Posterior cingulate gyrus (tissue), 11 donors: ENCODE measurements around the gene TMEM11.
"Not testable (repeated sequence)": the region's sequence is repeated elsewhere in the genome, so short reads cannot be mapped to it uniquely, and the experiment has no call there.

Experiments used
- DNase-seq, 10 donors: peaks; one replicate each; pipeline versions ENCODE4 v3.0.0 to v3.0.0-alpha.2; 2020 to 2021; ENCODE audit warnings: mixed read lengths in 3 of 10
- intact Hi-C: fragments of 100-400 bp; cut with DNase I; formaldehyde crosslinking; loops from one replicate; pipeline ENCODE4 v1.15.1; 2023

The TMEM11 gene

DNA sequence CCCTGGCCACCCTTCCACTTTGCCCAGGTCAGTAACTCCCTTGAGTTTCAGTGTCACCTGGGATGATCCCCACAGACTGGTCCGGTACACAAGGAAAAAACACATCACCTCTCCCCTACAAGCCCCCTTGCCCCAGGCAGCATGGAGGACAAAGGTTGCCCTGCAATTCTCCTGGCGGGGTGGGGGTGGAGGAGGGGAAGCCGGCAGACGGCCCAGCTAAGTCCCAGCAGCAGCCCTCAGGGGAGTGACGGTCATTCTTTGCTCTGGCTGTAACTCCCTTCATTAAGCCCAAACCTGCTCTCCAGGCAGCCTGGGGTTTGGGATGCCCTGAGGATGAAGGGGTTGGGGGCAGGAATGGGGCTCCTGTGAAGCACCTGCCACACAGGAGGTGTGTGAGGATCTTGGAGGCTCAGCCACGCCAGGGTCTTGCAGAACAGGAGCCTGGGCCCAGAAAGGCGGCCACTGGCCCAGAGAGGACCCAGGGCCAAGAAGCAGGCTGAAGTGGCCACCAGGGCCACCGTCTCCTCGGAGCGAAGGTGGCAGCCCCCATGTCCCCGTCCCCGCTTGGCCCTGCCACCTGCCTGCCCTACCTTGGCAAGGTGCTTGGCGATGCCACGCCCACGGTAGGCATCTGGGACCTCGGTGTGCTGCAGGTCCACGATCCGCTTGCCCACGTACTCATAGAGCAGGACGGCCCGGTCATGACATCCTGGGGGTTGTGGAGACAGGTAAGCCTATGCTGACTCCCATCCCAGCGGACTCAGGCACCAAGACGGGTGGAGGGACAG, 29.7 kb upstream of the TMEM11 start:
- DNase-seq = peak in 3 of 10 donors; percentile 31 to 80 (median 39)
- intact Hi-C loops = no loop called here

DNA sequence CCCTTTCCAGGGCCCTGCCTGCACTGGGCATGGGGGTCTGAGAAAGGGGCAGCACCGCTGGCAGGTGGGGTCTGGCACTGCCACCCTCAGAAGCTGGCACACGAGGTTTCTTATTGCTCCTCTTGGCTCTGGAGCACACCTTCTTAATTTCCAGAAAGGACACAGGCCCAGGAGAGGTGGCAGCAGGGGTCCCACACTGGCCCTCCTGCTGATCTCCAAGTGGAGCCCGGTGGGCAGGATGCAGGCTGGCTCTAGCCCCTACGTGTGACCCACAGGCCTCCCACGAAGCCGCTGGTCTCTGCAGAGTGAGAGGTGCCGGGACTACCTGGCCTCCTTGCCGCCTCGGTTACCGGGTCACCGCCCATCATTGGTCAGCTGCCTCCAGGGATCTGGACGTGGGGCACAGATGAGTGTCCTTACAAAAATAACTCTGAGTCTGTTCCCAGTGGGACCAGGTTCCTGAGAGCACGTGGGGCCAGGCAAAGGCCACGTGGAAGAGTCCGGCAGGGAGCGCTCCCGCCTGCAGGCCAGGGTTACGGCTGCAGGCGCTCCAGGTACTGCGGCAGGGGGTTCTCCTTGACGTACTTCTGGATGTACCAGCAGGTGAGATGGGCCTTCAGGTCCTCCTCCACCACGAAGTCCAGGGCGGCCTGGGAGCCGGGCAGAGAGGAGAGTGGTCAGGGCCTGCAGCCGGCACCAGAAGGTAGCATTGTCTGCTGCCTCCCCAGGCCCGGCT, 29.0 kb upstream of the TMEM11 start:
- intact Hi-C loops = no loop called here
- DNase-seq = peak in 3 of 10 donors; percentile 69 to 79 (median 71)

DNA sequence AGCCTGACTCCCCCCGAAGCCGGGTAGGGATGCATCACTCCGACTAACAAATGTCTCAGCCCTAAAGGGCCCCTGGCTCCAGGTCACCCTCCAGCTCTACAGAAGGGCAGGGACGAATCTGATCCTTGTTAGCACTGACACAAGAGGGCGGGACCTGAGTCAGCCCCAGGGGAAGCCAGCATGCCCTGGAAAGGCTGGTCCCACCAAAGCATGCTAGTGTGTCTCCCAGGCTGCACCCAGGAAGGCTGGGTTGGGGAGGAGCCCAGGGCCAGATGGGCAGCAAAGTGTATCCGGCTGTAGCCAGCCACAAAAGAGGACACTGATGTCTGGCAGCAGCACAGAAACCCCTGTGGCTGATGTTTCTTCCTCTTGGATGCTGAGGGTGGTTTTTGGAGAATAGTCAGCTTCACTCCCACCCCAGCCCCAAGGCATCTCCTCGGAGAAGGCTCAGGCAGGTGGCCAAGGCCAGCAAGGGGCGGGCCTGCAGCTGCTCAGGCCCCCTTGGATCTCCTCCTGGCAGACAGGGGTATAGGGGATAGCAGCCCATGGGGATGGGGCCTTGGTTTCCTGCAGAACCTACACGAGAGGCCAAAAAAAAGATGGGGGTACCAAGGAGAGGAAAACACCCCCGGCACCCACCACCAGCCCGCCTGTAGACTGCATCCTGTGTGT, 28.2 kb upstream of the TMEM11 start:
- intact Hi-C loops = no loop called here
- peak in 1 of 10 donors; percentile 63 for DNase-seq

GRCh38 chr17:21241564-21241963, 27.6 kb upstream of the TMEM11 start:
- intact Hi-C loops = no loop called here
- DNase-seq = peak in 2 of 10 donors; percentile 52 to 83

- peak in 2 of 10 donors; percentile 73 to 81 for DNase-seq
- intact Hi-C loops = no loop called here
Measured at GRCh38 chr17:21240369-21241055, 26.6 kb upstream of the TMEM11 start.

DNA sequence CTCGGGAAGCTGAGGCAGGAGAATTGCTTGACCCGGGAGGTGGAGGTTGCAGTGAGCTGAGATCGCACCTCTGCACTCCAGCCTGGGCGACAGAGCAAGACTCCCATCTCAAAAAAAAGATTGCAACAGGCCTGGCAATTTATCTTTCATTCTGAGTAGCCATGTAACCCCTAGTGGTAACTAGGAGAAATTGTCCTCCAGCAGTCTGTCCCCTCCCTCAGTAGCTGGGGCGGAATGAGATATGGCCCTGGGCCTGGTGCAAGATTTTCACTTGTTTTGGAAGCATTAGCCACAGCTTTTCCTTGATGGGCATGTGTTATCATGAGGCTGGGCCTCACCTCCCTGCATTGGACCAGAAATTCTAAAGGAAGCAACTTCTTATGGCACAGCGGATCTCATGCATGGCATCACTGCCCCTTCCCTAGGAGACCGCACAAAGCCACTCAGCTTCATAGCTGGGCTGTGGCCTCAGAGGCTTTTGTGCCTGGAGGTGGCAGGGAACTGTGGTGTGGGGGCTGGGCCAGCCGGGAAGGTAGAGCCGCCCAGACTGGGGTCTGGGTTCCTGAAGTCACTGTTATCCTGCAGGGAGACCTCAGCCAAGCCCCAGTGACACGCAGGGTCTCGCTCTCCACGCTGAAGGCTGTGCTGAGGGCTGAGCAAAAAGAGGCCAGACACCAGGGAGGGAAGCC, 25.9 kb upstream of the TMEM11 start:
- intact Hi-C loops = no loop called here

DNA sequence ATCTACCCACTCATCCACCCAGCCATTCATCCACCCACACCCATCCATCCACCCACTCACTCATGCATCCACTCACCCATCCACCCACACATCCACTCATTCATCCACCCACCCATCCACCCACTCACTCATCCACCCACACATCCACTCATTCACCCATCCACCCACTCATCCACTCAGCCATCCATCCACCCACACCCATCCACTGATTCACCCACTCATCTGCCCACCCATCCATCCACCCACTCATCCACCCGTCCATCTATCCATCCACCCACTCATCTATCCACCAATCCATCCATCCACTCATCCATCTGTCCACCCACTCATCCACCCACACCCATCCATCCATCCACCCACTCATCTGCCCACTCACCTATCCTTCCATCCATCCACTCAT, 22.0 kb upstream of the TMEM11 start:
- DNase-seq = peak in 1 of 10 donors; percentile 11

More for the DNA sequence above, 25.9 kb upstream of the TMEM11 start:
- peak in 2 of 10 donors; percentile 51 to 85 for DNase-seq

GRCh38 chr17:21233581-21234347, 19.8 kb upstream of the TMEM11 start:
- peak in 1 of 10 donors; percentile 20 for DNase-seq
- intact Hi-C loops = no loop called here

More for the DNA sequence above, 22.0 kb upstream of the TMEM11 start:
- intact Hi-C loops = no loop called here

DNA sequence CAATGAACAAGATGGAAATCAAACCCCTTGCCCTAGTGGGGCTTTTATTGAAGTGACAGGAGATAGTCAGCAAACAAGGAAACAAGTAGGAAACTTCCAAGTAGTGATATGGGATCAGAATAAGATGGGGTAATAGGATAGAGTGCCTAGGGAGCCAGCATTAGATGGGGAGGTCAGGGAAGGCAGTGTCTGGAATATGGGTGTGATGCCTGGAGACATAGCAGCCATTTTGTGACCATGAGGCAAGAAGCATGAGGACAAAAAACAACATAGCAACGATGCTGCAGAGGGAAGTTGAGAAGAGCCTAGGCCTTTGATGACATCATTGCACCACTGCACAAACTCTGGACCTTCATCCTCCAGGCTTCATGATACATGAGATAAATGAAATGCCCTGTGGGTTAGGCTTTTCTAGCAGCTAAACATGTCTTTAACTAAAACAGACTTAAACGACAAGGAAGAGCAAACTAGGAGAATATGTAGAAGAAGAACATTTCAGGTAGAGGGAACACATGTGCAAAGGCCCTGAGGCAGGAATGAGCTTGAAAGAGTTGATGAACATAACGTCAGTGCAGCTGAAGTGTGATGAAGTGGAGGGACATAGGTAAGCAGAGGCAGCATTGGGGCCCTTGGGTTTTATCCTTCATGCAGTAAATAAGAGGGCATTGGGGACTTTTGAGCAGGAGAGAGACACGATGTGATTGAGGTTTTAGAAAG, 18.2 kb upstream of the TMEM11 start:
- DNase-seq = no peak
- intact Hi-C loops = no loop called here

- peak in 2 of 10 donors; percentile 49 to 58 for DNase-seq
- intact Hi-C loops = no loop called here
Measured at GRCh38 chr17:21231533-21231932, 17.6 kb upstream of the TMEM11 start.

GRCh38 chr17:21228845-21229244, 14.9 kb upstream of the TMEM11 start:
- intact Hi-C loops = no loop called here
- DNase-seq = peak in 2 of 10 donors; percentile 12 to 57

- intact Hi-C loops = no loop called here
- DNase-seq = peak in 3 of 10 donors; percentile 44 to 62 (median 60)
Measured at GRCh38 chr17:21228111-21228510, 14.2 kb upstream of the TMEM11 start.

- DNase-seq = peak in 2 of 10 donors; percentile 4 to 37
- intact Hi-C loops = not testable (repeated sequence)
Measured at GRCh38 chr17:21227277-21227676, 13.3 kb upstream of the TMEM11 start.

GRCh38 chr17:21223086-21223485, 9.1 kb upstream of the TMEM11 start:
- peak in 2 of 10 donors; percentile 14 to 49 for DNase-seq
- intact Hi-C loops = no loop called here

GRCh38 chr17:21218831-21219380, 4.9 kb upstream of the TMEM11 start:
- intact Hi-C loops = loop anchor here (10.0 kb wide), 1 partner anchor 174 kb away; the partner anchor contains the start of gene USP22
- peak in 1 of 10 donors; percentile 38 for DNase-seq

- intact Hi-C loops = loop anchor here (10.0 kb wide), 1 partner anchor 173 kb away; the partner anchor contains the start of gene USP22
- peak in 3 of 10 donors; percentile 37 to 64 (median 38) for DNase-seq
Measured at GRCh38 chr17:21218101-21218500, 4.1 kb upstream of the TMEM11 start.

DNA sequence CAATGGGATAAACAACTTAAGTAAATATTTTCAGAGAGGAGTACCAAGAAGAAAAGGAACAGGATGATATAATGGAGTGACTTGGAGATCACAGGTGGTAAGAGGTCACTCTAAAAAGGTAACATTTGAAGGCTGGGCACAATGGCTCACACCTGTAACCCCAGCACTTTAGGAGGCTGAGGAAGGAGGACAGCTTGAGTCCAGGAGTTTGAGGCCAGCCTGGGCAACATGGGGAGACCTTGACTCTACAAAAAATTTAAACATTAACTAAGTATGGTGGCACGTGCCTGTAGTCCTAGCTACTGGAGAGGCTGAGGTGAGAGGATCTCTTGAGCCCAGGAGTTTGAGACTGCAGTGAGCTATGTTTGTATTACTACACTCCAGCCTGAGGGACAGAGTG, 3.4 kb upstream of the TMEM11 start:
- no peak for DNase-seq
- intact Hi-C loops = loop anchor here (10.0 kb wide), 1 partner anchor 173 kb away; the partner anchor contains the start of gene USP22

GRCh38 chr17:21215935-21216334, 2.0 kb upstream of the TMEM11 start:
- DNase-seq = peak in 1 of 10 donors; percentile 40
- intact Hi-C loops = loop anchor here (10.0 kb wide), 1 partner anchor 171 kb away; the partner anchor contains the start of gene USP22
